ENCODE results near the gene CHTF8. TPM values are rescaled to one million over a fixed set of nuclear protein-coding genes. Genes with fewer than 3 reads are reported as not detected.
"Not testable (repeated sequence)": the region's sequence is repeated elsewhere in the genome, so short reads cannot be mapped to it uniquely, and the experiment has no call there.

CHTF8 gene
- total RNA-seq, 1 experiment from 2014 or later = 107 TPM

- BruUV-seq (replicated peaks) = no TSS peak
Observed at GRCh38 chr16:69160192-69160591, 27.8 kb upstream of the CHTF8 start.

GRCh38 chr16:69157196-69157595 lies 24.8 kb upstream of the CHTF8 start:
- POLR2A ChIA-PET = interaction anchor here (0.8 to 1.9 kb wide), 4 partner anchors 11 to 114 kb away, joined by 3 to 6 read pairs (median 4); partner anchors contain the start of genes CHTF8 and UTP4
- no TSS peak for BruUV-seq (replicated peaks)
- no peaks in the 10 kb centered on the region for H3K27me3 Mint-ChIP-seq (ENCODE audit: insufficient read depth, unreplicated experiment)

More at GRCh38 chr16:69160192-69160591, 27.8 kb upstream of the CHTF8 start:
- POLR2A ChIA-PET = interaction anchor here (0.6 kb wide), 1 partner anchor 67 kb away, joined by 3 read pairs; no protein-coding TSS in a partner anchor
- H3K36me3 Mint-ChIP-seq (ENCODE audit: insufficient read depth, unreplicated experiment) = peaks cover 95% of the 10 kb centered on the region
- H3K4me3 Mint-ChIP-seq (ENCODE audit: unreplicated experiment) = no peak overlapping the region
- no peak for DNase-seq (ENCODE audit: unreplicated experiment)
- no peaks in the 10 kb centered on the region for H3K9me3 Mint-ChIP-seq (ENCODE audit: unreplicated experiment)
- H3K4me1 Mint-ChIP-seq (ENCODE audit: insufficient read depth, unreplicated experiment) = no peaks in the 10 kb centered on the region
- CTCF ChIA-PET = interaction anchor here (0.6 to 3.9 kb wide), 4 partner anchors 10 to 128 kb away, joined by 3 to 16 read pairs (median 5); no protein-coding TSS in a partner anchor
- intact Hi-C loops (cut with micrococcal nuclease) = no loop called here
- TF ChIP-seq CTCF (IDR thresholded peaks at IDR 0.05; ENCODE audit: unreplicated experiment) = no peak
- no peak overlapping the region for H3K27ac Mint-ChIP-seq (ENCODE audit: low read depth, unreplicated experiment)
- no peaks in the 10 kb centered on the region for H3K27me3 Mint-ChIP-seq (ENCODE audit: insufficient read depth, unreplicated experiment)

DNA sequence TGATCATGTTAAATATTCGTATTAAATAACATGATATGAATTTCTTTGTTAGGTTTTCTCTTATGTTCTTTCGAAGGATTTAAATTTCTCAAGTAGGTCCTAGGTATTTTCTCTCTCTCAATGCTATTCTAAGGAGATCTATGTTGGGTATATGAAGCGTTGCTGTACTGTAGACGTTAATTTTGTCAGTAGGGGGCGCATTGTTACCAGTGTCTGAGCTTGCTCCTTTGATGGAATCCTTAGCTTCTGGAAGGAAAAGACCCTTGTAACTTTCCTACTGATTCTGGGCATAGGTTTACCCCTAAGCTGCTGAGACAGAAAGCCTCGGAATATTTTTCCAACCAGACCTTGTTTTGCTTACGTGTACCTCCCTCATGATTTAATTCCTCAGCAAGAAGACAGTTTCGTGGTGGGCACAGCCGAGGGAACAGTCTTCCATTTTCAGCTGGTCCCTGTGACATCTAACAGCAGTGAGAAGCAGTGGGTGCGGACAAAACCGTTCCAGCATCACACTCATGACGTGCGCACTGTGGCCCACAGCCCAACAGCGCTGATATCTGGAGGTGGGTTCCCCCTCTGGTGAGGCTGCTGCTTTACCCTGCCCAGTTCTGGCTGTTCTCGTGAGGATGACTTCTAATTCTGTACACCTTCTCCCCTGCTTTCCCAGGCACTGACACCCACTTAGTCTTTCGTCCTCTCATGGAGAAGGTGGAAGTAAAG lies 17.9 kb upstream of the CHTF8 start:
- CTCF ChIA-PET = interaction anchor here (0.5 to 4.4 kb wide), 28 partner anchors 9 to 619 kb away, joined by 3 to 54 read pairs (median 4); partner anchors contain the start of genes SNTB2 and VPS4A
- Mint-ChIP-seq H3K36me3 (ENCODE audit: insufficient read depth, unreplicated experiment) (peaks cover 88% of the 10 kb centered on the region), H3K4me3 (ENCODE audit: unreplicated experiment) (no peak overlapping the region), H3K27ac (ENCODE audit: low read depth, unreplicated experiment) (no peak overlapping the region), H3K4me1 (ENCODE audit: insufficient read depth, unreplicated experiment) (no peaks in the 10 kb centered on the region), H3K27me3 (ENCODE audit: insufficient read depth, unreplicated experiment) (no peaks in the 10 kb centered on the region), H3K9me3 (ENCODE audit: unreplicated experiment) (no peaks in the 10 kb centered on the region)
- peak; percentile 77 for TF ChIP-seq CTCF (IDR thresholded peaks at IDR 0.05; ENCODE audit: unreplicated experiment)
- DNase-seq (ENCODE audit: unreplicated experiment) = peak; percentile 82
- intact Hi-C loops (cut with micrococcal nuclease) = loop anchor here (1.0 kb wide), 3 partner anchors 37 to 161 kb away; partner anchors contain the start of genes SNTB2 and VPS4A
- BruUV-seq (replicated peaks) = no TSS peak
- POLR2A ChIA-PET = interaction anchor here (1.0 to 2.2 kb wide), 7 partner anchors 17 to 162 kb away, joined by 4 to 7 read pairs (median 5); partner anchors contain the start of genes CHTF8 and UTP4

More at GRCh38 chr16:69157196-69157595, 24.8 kb upstream of the CHTF8 start:
- no peaks in the 10 kb centered on the region for H3K4me1 Mint-ChIP-seq (ENCODE audit: insufficient read depth, unreplicated experiment)
- CTCF ChIA-PET = interaction anchor here (0.9 to 1.8 kb wide), 6 partner anchors 8 to 132 kb away, joined by 3 to 9 read pairs (median 5); no protein-coding TSS in a partner anchor
- TF ChIP-seq CTCF (IDR thresholded peaks at IDR 0.05; ENCODE audit: unreplicated experiment) = no peak
- intact Hi-C loops (cut with micrococcal nuclease) = no loop called here
- no peak overlapping the region for H3K4me3 Mint-ChIP-seq (ENCODE audit: unreplicated experiment)
- H3K27ac Mint-ChIP-seq (ENCODE audit: low read depth, unreplicated experiment) = peak overlapping the region; percentile 46
- H3K36me3 Mint-ChIP-seq (ENCODE audit: insufficient read depth, unreplicated experiment) = peaks cover 95% of the 10 kb centered on the region
- H3K9me3 Mint-ChIP-seq (ENCODE audit: unreplicated experiment) = no peaks in the 10 kb centered on the region
- no peak for DNase-seq (ENCODE audit: unreplicated experiment)

DNA sequence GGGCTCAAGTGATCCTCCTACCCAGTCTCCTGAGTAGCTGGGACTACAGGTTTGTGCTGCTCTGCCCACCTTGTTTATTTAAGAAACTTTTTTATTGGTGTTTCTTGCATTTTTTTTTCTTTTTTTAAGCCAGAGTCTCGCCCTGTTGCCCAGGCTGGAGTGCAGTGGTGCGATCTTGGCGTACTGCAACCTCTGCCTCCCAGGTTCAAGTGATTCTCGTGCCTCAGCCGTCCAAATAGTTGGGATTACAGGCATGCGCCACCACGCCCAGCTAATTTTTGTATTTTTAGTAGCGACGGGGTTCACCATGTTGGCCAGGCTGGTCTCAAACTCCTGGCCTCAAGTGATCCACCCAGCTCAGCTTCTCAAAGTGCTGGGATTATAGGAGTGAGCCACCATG lies 17.2 kb upstream of the CHTF8 start:
- intact Hi-C loops (cut with micrococcal nuclease) = loop anchor here (1.0 kb wide), 3 partner anchors 38 to 162 kb away; partner anchors contain the start of genes SNTB2 and VPS4A
- ChIA-PET CTCF (interaction anchor here (0.6 to 4.4 kb wide), 19 partner anchors 9 to 700 kb away, joined by 3 to 54 read pairs (median 4); partner anchors contain the start of gene VPS4A), POLR2A (interaction anchor here (0.6 to 2.2 kb wide), 8 partner anchors 17 to 162 kb away, joined by 4 to 7 read pairs (median 5); partner anchors contain the start of genes CHTF8 and UTP4)
- peaks cover 85% of the 10 kb centered on the region for H3K36me3 Mint-ChIP-seq (ENCODE audit: insufficient read depth, unreplicated experiment)
- not testable (repeated sequence) for BruUV-seq (replicated peaks); DNase-seq (ENCODE audit: unreplicated experiment); H3K4me1 Mint-ChIP-seq (ENCODE audit: insufficient read depth, unreplicated experiment); H3K27ac Mint-ChIP-seq (ENCODE audit: low read depth, unreplicated experiment); H3K9me3 Mint-ChIP-seq (ENCODE audit: unreplicated experiment); H3K27me3 Mint-ChIP-seq (ENCODE audit: insufficient read depth, unreplicated experiment); H3K4me3 Mint-ChIP-seq (ENCODE audit: unreplicated experiment)
